ENCODE measurements around the gene MYO18B.

MYO18B gene

DNA sequence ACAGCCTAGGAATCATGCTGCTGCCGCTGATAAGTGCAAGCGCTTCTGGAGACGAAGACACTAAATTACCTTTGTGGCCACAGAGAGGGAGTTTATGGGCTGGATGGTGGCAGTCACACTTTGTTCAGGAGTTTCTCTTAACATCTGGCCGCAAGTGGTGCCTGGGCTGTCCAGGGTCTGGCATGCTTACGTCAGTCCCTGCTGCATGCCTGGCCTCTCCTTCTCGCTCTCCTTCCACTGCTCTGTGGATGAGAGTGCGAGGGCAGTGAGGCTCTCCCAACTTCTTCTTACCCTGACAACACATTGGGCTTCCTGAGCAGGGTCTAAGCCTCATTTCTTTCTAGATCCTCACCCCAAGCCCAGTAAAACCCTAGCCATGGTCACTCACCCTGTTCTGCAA, 266.6 kb downstream of the MYO18B start:
- no peak for DNase-seq

- DNase-seq, result no peak
These were observed 274.9 kb downstream of the MYO18B start for GRCh38 chr22:26016916-26017315.

GRCh38 chr22:26017932-26018331, 275.9 kb downstream of the MYO18B start:
- DNase-seq, result no peak

DNA sequence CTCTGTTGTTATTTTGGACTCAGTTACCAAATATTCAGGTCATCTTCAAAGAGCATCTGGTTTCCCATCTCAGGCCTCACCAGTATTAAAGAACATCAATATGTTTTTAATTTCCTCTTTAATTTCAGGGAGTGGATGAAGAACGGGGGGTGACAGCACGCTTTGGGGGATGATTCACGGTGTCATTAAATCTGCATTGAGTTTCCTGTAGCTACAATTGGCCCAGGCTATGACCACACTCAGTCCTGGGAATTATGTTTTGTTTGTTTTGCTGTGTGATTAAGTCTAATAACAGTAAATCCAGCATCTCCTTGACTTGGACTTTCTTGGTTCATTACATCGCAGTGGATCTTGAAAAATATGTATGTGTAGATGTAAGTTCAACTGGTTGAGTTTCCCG, 277.6 kb downstream of the MYO18B start:
- DNase-seq, result no peak

DNA sequence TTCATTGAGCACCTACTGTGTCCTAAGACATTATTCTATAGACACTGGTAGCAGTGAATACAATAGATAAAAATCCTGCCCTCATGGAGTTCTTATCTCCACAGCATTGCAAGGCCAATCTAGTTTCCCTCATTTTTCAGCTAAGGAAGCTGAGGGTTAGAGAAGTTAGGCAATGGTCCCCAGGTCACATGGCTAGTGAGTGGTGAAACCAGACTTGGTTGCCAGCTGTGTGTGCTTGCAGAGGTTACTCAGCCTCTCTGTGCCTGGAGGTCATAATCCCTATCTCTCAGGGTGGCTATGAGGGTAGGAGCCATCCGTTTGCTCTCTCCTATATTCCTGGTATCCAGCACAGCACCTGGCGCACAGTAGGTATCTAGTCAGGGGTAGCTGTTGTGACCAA, 279.5 kb downstream of the MYO18B start:
- DNase-seq, result no peak

DNA sequence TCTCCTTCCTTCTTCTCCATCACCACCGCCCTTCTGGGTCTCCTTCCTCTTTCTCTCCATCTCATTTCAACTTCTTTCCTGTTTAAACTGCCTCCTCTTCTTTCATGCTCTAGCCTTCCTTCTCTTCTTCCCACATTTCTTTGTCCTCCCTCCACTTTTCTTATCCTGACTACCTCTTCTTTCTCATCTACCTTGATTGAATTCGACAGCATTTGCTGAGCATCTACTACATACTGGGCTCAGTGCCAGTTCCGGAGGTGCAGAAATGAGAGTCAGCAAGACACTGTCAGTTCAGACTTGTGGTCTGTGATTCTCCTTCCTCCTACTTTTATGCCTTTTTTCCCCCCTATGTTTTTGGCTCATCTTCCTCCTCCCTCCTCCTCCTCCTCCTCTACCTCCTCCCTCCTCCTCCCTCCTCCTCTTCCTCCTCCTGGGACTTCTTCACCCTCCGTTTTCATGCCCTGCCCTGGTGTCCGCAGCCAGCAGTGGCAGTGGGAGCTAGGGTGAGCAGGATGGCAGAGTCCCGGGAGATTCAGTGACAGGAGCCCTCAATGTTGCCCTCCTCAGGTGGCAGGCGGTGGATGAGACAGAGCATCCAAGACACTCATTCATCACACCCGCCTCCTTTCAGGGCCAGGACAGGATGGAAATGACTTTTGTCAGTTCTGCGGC, 281.3 kb downstream of the MYO18B start:
- DNase-seq, result no peak

DNA sequence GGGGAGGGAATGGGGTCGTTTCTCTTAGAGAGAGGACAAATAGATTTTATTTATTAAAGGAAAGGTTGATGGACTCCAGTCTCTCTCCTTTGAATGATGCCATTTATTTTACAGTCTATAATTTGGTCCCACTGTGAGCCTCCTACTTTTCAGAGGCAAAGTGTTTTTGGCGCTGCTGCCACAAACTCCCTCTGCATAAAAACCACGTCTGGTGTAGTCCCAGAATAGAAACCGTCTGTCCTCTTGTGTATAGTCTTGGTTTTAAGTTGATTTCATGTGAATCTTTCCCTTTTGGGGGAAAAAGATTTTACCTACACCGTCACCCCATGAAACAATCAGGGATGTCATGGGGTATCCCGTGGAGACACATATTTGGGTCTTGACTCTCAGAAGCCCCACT, 283.6 kb downstream of the MYO18B start:
- no peak for DNase-seq

DNA sequence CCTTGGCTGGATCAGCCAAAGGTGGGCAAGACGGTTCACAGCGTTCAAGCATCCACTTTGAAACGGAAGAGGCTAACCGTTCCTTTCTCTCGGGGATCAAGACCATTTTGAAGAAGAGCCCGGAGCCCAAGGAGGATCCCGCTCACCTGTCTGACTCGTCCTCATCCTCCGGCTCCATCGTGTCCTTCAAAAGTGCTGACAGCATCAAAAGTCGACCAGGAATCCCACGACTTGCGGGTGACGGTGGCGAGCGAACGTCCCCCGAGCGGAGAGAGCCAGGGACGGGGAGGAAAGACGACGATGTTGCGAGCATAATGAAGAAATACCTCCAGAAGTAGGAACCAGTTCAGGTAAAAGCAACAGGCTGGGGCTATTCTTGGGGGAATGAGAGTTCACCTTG, 285.4 kb downstream of the MYO18B start:
- DNase-seq, result no peak

GRCh38 chr22:26031641-26032040, 289.7 kb downstream of the MYO18B start:
- no peak for DNase-seq

DNA sequence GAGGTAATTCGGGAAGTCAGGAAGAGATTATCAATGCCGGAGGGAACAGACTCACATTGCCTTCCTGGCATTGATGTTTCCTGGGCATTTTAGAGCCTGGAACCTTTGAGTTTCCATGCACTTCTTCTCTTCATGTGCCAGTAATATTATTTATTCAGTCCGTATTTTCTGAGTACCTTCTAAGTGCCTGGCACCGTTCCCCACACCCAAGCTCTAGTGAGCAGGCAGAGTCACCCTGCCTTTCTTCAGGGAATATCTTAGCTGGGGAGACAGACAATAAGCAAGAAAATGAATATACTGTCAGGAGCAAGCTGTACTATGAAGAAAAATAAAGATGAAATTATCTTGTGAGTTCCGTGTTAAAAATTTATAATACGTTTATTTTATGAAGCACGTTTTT, 291.1 kb downstream of the MYO18B start:
- DNase-seq, result no peak

DNA sequence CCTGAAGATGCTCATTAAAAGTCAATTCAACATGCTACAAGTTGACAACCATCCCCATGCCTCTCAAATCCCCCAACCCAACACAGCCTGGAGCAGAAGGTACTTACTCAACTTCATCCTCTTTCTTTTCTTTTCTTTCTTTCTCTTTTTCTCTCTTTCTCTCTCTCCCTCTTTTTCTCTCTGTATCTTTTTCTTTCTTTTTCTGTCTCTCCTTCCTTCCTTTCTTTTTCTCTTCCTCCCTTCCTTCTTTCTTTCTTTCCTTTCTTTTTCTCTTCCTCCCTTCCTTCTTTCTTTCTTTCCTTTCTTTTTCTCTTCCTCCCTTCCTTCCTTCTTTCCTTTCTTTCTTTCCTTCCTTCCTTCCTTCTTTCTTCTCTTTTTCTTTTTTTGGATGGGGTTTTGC, 291.6 kb downstream of the MYO18B start:
- DNase-seq, result no peak

DNA sequence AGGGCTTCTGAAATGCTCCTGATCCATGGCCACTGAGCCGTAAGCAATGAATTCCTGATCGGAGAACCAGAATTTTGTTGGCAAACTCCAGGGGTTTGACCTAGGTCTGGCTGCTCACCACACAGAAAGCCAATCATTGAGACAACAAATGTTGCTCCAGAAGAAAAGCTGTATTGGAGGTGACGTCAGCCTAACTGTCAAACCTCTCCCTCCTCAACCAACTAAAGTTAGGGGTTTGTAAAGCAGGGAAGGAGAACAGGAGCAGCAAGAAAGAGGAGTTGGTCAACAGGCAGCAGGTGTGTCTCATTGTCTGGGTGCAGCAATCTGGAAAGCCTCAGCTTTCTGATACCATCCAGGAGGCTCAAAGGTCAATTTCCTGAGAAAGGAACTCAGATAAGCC, 293.5 kb downstream of the MYO18B start:
- no peak for DNase-seq

DNA sequence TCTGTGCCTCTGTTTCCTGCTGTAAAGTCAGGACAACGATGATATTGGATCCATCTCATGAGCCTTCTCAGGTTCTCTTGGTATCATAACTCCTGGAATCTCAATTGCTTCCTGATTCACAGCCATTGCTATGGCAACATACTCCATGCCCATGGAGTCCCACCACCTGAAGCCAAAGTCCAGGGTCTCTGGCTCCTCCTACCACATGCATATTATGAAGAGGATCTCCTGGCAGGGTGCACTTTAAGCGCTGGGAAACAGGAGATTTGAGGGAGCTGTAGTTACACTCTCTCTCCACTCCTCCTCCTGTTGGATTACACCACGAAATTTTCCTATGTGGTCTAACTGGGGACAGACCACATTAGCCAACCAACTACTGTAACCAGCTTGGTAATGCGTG, 296.4 kb downstream of the MYO18B start:
- DNase-seq, result no peak

DNA sequence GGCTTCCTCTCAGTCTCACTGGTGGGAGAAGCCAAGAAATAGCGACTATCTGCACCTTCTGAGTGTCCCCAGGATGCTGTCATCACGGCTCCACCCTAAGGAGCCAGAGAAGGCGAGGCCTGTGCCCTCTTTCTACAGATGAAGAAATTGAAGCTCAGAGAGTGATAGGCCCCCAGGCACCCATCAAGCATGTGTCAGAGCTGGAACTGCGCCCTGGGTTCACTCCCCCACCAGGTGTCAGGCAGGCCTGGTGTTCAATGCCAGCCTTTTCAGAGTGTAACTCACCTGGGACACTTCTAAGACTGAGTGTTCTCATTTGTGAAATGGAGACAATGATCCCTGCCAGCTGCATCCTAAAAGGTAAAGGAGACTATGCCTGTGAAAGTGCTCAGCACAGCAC, 299.9 kb downstream of the MYO18B start:
- no peak for DNase-seq

DNA sequence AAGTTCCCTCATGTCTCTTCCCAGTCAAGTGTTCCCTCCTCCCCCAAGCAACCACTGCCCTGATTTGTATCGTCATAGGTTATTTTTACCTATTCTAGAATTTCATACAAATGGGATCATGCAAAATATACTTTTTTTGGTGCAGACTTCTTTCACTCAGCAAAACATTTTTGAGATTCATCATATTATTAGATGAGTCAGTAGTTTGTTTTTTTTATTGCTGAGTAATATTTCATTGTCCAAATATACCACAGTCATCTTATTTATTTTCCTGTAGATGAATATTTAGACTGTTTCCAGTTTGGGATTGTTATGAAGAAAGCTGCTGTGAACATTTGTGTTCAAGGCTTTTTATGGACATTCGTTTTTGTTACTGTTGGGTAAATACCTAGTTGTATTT, 301.0 kb downstream of the MYO18B start:
- DNase-seq, result no peak

DNA sequence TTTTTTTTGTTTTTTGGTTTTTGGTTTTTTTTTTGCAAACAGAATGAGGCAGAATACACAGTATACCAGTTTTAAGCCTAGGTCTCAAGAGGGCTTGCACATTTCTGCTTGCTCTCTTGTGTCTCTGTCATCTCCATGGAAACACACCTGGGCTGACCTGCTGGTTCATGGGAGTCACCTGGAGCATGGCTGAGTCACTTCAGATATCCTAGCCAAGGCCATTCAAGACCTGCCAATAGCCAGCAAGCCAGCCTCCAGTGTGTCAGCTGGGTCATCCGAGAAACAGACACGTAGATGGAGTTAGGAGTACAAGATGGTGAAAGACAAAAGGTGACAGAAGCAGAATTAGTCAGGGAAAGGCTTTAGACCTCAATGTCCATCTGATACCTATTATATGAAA, 303.1 kb downstream of the MYO18B start:
- no peak for DNase-seq

DNA sequence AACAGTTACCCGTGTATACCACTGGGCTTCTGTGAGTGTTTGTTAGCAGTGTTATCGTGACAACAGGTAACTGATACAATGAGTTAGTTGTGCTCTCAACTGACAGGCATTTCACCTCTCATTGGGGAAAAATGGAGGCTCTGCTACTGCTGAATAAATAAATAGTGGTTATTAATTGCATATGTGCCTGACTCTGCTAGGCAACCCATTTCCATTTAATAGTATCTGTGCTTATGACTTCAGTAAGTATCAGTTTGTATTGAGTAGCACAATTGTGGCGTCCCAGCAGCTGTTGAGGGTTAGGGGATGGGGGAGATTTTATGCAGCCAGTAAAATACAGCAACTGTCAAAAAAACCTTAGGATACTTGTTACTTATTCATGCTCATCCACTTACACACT, 303.9 kb downstream of the MYO18B start:
- no peak for DNase-seq

DNA sequence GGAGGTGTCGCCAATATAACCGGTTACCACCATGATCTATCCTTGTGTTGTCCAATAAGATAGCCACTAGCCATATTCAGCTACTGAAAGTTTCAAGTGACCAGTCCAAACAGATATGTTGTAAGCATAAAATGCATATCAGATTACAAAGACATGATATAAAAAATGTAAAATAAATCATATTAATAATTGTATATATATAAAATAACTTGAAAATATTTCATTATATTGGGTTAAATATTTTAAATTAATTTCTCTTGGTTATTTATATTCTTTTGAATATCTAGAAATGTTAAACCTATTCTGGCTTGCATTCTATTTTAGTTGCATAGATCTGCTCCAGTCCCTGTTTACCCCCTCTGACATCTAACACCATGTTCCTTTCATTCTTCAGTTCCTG, 305.5 kb downstream of the MYO18B start:
- no peak for DNase-seq

DNA sequence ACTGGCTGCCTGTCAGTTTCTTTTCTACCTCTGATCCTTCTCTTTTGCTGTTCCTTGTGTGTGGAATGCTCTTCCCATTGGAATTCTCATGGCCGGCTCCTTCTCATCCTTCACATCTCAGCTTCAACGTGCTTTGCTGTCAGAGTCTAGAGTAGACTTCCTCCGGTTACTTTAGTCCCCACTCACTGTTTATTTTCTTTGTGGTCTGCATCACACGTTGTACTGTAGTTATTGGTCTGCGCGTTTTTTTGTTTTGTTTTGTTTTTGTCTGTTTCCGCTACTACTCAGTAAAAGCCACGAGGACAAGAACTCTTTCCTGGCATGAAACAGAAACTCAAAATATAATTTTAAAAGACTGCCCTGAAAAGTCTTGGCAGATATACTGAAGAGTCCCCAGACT, 305.9 kb downstream of the MYO18B start:
- DNase-seq, result no peak

DNA sequence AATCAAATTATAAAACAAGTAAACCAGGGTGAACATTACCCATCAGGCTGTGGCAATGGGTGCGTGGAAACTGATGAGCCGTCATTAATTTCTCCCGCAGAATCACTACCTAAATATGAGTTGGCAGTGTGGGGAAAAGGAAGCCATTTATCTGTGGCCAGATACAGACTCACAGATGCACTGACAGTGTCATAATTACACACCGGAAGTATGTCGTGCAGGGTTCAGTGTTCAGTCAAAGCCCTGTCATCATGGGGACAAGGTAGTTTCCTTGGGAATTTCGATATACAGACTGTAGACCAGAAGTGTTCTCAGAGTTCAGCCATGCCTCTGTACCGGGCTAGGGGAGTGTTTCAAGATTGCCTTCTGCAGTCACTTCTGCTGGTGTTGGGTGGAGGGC, 308.1 kb downstream of the MYO18B start:
- no peak for DNase-seq

GRCh38 chr22:26053737-26054316, 311.8 kb downstream of the MYO18B start:
- DNase-seq, result no peak

GRCh38 chr22:26054841-26055605, 313.0 kb downstream of the MYO18B start:
- no peak for DNase-seq

GRCh38 chr22:26055693-26056092, 313.7 kb downstream of the MYO18B start:
- no peak for DNase-seq

DNA sequence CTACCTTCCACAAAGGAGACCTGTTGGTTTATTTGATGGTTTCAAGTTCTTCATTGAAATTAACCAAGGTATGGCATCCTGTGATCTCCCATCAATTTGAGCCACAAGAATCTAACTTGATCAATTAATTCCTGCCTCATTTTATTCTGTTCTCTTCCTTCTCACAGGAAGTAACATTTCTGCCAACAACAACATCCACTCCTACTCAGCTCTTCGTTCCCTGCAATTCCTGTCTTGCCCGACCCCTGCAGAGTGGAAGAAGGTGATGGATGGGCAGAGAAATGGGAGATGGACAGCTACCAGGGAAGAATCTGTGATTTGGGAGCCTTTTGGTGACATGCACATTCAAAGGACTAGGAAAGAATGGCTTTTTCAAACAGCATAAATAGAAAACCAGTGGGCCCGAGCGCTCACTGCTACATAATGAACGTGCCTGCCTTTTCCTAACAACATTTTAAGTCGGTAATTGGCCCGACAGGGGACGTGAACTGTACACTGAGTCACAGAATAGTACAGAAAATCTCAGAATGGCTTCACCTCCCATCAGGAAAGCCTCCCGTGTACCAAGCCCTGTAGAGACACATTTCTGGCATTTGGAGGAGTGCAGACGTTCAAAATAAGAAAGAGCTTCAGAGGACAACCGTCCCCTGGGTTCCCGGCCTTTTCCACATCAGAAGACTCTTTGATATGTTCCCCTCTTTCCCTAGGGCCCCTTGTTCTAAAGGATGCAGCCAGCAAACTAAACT, 314.6 kb downstream of the MYO18B start:
- DNase-seq, result no peak
